Testis (tissue), 2 donors: Measurements from ENCODE around the gene SLC25A29.

ENCODE experiments used
- POLR2A ChIP-seq: fragments of 450-650 bp; IDR thresholded peaks from one replicate; pipeline ENCODE4 v1.6.1; 2017; ENCODE audit warnings: antibody characterized with exemption, mild to moderate bottlenecking, moderate library complexity
- TF ChIP-seq, protein P1 (sequence below), 3 experiments: fragments of 450-650 bp in 2 of 3; fragments of 200-600 bp in 1 of 3; sonication (generic) in 1 of 3; IDR thresholded peaks; one replicate each; pipeline ENCODE4 v1.5.1; 2016 to 2019; ENCODE audit warnings: antibody characterized with exemption in 3 of 3, mild to moderate bottlenecking in 2 of 3, moderate library complexity in 1 of 3

DNA sequence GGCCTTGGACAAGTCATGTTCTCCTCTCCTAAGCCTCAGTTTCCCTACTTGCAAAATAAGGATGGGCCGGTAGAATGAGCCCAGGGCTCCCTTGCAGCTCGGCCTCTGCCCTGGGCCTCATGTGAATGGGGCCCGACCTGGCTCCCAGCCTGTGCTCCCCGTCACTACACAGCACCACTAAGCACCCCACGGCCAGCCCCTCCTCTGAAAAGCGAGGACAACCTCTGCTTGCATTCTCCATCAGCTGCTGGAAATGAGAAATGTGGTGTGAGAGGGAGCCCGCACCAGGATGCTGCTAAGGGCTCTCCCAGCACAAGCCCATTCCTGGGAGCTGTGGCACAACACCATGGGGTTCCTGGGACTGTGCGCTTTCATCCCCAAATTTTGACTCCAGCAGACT, 27.1 kb upstream of the SLC25A29 start:
- TF ChIP-seq, protein P1, sequence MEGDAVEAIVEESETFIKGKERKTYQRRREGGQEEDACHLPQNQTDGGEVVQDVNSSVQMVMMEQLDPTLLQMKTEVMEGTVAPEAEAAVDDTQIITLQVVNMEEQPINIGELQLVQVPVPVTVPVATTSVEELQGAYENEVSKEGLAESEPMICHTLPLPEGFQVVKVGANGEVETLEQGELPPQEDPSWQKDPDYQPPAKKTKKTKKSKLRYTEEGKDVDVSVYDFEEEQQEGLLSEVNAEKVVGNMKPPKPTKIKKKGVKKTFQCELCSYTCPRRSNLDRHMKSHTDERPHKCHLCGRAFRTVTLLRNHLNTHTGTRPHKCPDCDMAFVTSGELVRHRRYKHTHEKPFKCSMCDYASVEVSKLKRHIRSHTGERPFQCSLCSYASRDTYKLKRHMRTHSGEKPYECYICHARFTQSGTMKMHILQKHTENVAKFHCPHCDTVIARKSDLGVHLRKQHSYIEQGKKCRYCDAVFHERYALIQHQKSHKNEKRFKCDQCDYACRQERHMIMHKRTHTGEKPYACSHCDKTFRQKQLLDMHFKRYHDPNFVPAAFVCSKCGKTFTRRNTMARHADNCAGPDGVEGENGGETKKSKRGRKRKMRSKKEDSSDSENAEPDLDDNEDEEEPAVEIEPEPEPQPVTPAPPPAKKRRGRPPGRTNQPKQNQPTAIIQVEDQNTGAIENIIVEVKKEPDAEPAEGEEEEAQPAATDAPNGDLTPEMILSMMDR (IDR thresholded peaks at IDR 0.05) = no peak
- TF ChIP-seq POLR2A = no peak
